HEK293 (cell line): ENCODE results near the gene DZIP1.

Experiments
- CTCF ChIA-PET: fragments of 350-600 bp; formaldehyde crosslinking; extraction: SDS; loops from one replicate; lab custom pipeline; 2021; ENCODE audit warnings: antibody characterized with exemption; lab: Yijun Ruan, JAX
- POLR2A ChIA-PET: fragments of 300-600 bp; formaldehyde crosslinking; extraction: SDS; loops from one replicate; lab custom pipeline; 2020; ENCODE audit warnings: antibody characterized with exemption, inconsistent platforms; lab: Yijun Ruan, JAX
- H3K27ac ChIP-seq: fragments of 200-500 bp; sonication (Bioruptor generic); 2 replicates; pipeline ENCODE4 v1.5.1; 2014; ENCODE audit warnings: low read depth, low read length, control low read depth, inconsistent platforms; ENCODE audit errors: extremely low read depth
- H3K36me3 ChIP-seq, 2 experiments: fragments of 200-500 bp in 1 of 2; sonication (Bioruptor generic) in 1 of 2; 1 replicate in 1 of 2; 2 replicates in 1 of 2; pipeline ENCODE4 v1.5.1; 2014 to 2017; ENCODE audit warnings: inconsistent platforms in 2 of 2, low read length in 2 of 2; ENCODE audit not compliant: control insufficient read depth in 2 of 2, insufficient read depth in 1 of 2
- H3K4me1 ChIP-seq: fragments of 200-500 bp; sonication (Bioruptor generic); 2 replicates; pipeline ENCODE4 v1.5.1; 2014; ENCODE audit warnings: mild to moderate bottlenecking, low read length, inconsistent platforms; ENCODE audit not compliant: control insufficient read depth, insufficient read depth
- H3K4me3 ChIP-seq: 2 replicates; pipeline ENCODE4 v1.5.1; 2011; ENCODE audit warnings: low read depth, mild to moderate bottlenecking, control low read depth, low read length, moderate library complexity
- H3K9me3 ChIP-seq: fragments of 200-500 bp; sonication (Bioruptor generic); 2 replicates; pipeline ENCODE4 v1.5.1; 2014; ENCODE audit warnings: low read depth, low read length, inconsistent platforms; ENCODE audit not compliant: control insufficient read depth, insufficient read depth
- ATF2 ChIP-seq: fragments of 450-650 bp; formaldehyde crosslinking; IDR thresholded peaks from 2 replicates; pipeline ENCODE4 v1.5.1; 2016; ENCODE audit warnings: missing biosample characterization, missing genetic modification characterization, low read depth
- FEZF1 ChIP-seq: fragments of 450-650 bp; formaldehyde crosslinking; IDR thresholded peaks from 2 replicates; pipeline ENCODE4 v1.5.1; 2016; ENCODE audit warnings: missing biosample characterization, missing genetic modification characterization
- TCF7L2 ChIP-seq: IDR thresholded peaks from 2 replicates; pipeline ENCODE4 v1.6.1; 2011; ENCODE audit warnings: low read depth, mild to moderate bottlenecking, inconsistent platforms, low read length, moderate library complexity, borderline replicate concordance
- TRIM28 ChIP-seq: IDR thresholded peaks from 2 replicates; pipeline ENCODE4 v1.6.1; 2011; ENCODE audit warnings: low read length, control low read depth, borderline replicate concordance
- ZBTB1 ChIP-seq: fragments of 450-650 bp; formaldehyde crosslinking; IDR thresholded peaks from 2 replicates; pipeline ENCODE4 v1.5.1; 2016; ENCODE audit warnings: missing biosample characterization, missing genetic modification characterization
- ZFP41 ChIP-seq: fragments of 450-650 bp; formaldehyde crosslinking; IDR thresholded peaks from 2 replicates; pipeline ENCODE4 v1.5.1; 2016; ENCODE audit warnings: missing biosample characterization, missing genetic modification characterization, borderline replicate concordance
- ZFP69B ChIP-seq: fragments of 450-650 bp; formaldehyde crosslinking; IDR thresholded peaks from 2 replicates; pipeline ENCODE4 v1.5.1; 2016; ENCODE audit warnings: missing biosample characterization, missing genetic modification characterization
- ZNF16 ChIP-seq: fragments of 450-650 bp; formaldehyde crosslinking; IDR thresholded peaks from 2 replicates; pipeline ENCODE4 v1.5.1; 2016; ENCODE audit warnings: low read depth, missing biosample characterization, missing genetic modification characterization
- ZNF169 ChIP-seq: fragments of 450-650 bp; formaldehyde crosslinking; IDR thresholded peaks from 2 replicates; pipeline ENCODE4 v1.5.1; 2016; ENCODE audit warnings: missing biosample characterization, missing genetic modification characterization
- ZNF221 ChIP-seq: fragments of 450-650 bp; formaldehyde crosslinking; IDR thresholded peaks from 2 replicates; pipeline ENCODE4 v1.5.1; 2017; ENCODE audit warnings: missing biosample characterization, missing genetic modification characterization, borderline replicate concordance
- ZNF449 ChIP-seq: fragments of 450-650 bp; formaldehyde crosslinking; IDR thresholded peaks from 2 replicates; pipeline ENCODE4 v1.5.1; 2017; ENCODE audit warnings: missing biosample characterization, mild to moderate bottlenecking, missing genetic modification characterization, moderate library complexity
- ZNF510 ChIP-seq: fragments of 450-650 bp; formaldehyde crosslinking; IDR thresholded peaks from 2 replicates; pipeline ENCODE4 v1.5.1; 2018; ENCODE audit warnings: mild to moderate bottlenecking, missing genetic modification characterization, missing biosample characterization; ENCODE audit not compliant: insufficient replicate concordance
- ZNF518A ChIP-seq: fragments of 450-650 bp; formaldehyde crosslinking; conservative IDR thresholded peaks from 2 replicates; pipeline ENCODE4 v1.5.1; 2016; ENCODE audit warnings: low read depth, missing biosample characterization, missing genetic modification characterization
- ZNF571 ChIP-seq: fragments of 450-650 bp; formaldehyde crosslinking; IDR thresholded peaks from 2 replicates; pipeline ENCODE4 v1.5.0; 2017; ENCODE audit warnings: missing biosample characterization, missing genetic modification characterization
- ZNF654 ChIP-seq: fragments of 450-650 bp; formaldehyde crosslinking; IDR thresholded peaks from 2 replicates; pipeline ENCODE4 v1.5.1; 2016; ENCODE audit warnings: low read depth, missing biosample characterization, missing genetic modification characterization
- ZSCAN5A ChIP-seq: fragments of 450-650 bp; formaldehyde crosslinking; IDR thresholded peaks from 2 replicates; pipeline ENCODE4 v1.5.1; 2016; ENCODE audit warnings: missing biosample characterization, missing genetic modification characterization
- TF ChIP-seq, protein P1 (sequence below): fragments of 450-650 bp; formaldehyde crosslinking; IDR thresholded peaks from 2 replicates; pipeline ENCODE4 v1.5.1; 2016; ENCODE audit warnings: missing biosample characterization, missing genetic modification characterization

The DZIP1 gene

GRCh38 chr13:95564733-95565291, 79.7 kb downstream of the DZIP1 start (continued):
- TF ChIP-seq ZSCAN5A, result no peak
- TF ChIP-seq, all 188 proteins: peak for 0

- Histone ChIP-seq H3K4me3 (no peak overlapping the region), H3K36me3 (no peaks in the 10 kb centered on the region), H3K27ac (no peak overlapping the region), H3K4me1 (no peaks in the 10 kb centered on the region), H3K9me3 (no peaks in the 10 kb centered on the region)
- ChIA-PET POLR2A (no interaction called here), CTCF (interaction anchor here (0.5 to 3.7 kb wide), 10 partner anchors 10 to 270 kb away, joined by 3 to 31 read pairs (median 5); no protein-coding TSS in a partner anchor)
- TF ChIP-seq ZNF571 (no peak), ZNF518A (tag by site-specific recombination) (no peak), ZNF654 (tag by site-specific recombination) (0 out of 2 replicates have a peak, but pooled peaks have one; percentile 2)
Measured at GRCh38 chr13:95564091-95564490, 80.4 kb downstream of the DZIP1 start.

GRCh38 chr13:95560387-95560786, 84.1 kb downstream of the DZIP1 start:
- ChIA-PET POLR2A (no interaction called here), CTCF (no interaction called here)
- Histone ChIP-seq H3K4me3 (no peak overlapping the region), H3K27ac (no peak overlapping the region), H3K9me3 (no peaks in the 10 kb centered on the region), H3K4me1 (no peaks in the 10 kb centered on the region), H3K36me3 (no peaks in the 10 kb centered on the region)
- no peak for TF ChIP-seq ZNF510 (tag by site-specific recombination)
- TF ChIP-seq ATF2, result peak; percentile 81

GRCh38 chr13:95559100-95559499, 85.4 kb downstream of the DZIP1 start:
- H3K27ac ChIP-seq, result no peak overlapping the region
- POLR2A ChIA-PET, result no interaction called here
- H3K4me1 ChIP-seq, result no peaks in the 10 kb centered on the region
- H3K4me3 ChIP-seq, result no peak overlapping the region
- no peaks in the 10 kb centered on the region for H3K9me3 ChIP-seq
- CTCF ChIA-PET, result no interaction called here
- no peaks in the 10 kb centered on the region for H3K36me3 ChIP-seq
- TF ChIP-seq TRIM28, result no peak
- no peak for TF ChIP-seq ZBTB1 (tag by site-specific recombination)
- no peak for TF ChIP-seq TCF7L2
- TF ChIP-seq ZNF221, result no peak
- TF ChIP-seq ZFP41 (tag by site-specific recombination), result no peak
- no peak for TF ChIP-seq ZFP69B (tag by site-specific recombination)
- TF ChIP-seq, protein P1, sequence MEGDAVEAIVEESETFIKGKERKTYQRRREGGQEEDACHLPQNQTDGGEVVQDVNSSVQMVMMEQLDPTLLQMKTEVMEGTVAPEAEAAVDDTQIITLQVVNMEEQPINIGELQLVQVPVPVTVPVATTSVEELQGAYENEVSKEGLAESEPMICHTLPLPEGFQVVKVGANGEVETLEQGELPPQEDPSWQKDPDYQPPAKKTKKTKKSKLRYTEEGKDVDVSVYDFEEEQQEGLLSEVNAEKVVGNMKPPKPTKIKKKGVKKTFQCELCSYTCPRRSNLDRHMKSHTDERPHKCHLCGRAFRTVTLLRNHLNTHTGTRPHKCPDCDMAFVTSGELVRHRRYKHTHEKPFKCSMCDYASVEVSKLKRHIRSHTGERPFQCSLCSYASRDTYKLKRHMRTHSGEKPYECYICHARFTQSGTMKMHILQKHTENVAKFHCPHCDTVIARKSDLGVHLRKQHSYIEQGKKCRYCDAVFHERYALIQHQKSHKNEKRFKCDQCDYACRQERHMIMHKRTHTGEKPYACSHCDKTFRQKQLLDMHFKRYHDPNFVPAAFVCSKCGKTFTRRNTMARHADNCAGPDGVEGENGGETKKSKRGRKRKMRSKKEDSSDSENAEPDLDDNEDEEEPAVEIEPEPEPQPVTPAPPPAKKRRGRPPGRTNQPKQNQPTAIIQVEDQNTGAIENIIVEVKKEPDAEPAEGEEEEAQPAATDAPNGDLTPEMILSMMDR (tag by site-specific recombination), result no peak
- TF ChIP-seq ZNF449 (tag by site-specific recombination), result no peak
- TF ChIP-seq FEZF1, result no peak
- TF ChIP-seq ZNF16 (tag by site-specific recombination), result no peak
- TF ChIP-seq ZNF169 (tag by site-specific recombination), result no peak
